Esophagus muscularis mucosa (tissue), 3 donors: ENCODE results near the gene PRKCB.

Experiments
- CTCF ChIP-seq, 3 experiments: fragments of 200-600 bp in 2 of 3; fragments of 450-650 bp in 1 of 3; sonication (generic) in 2 of 3; IDR thresholded peaks; one replicate each; pipeline ENCODE4 v1.5.1; 2017 to 2019; ENCODE audit warnings: antibody characterized with exemption in 3 of 3, mild to moderate bottlenecking in 2 of 3, moderate library complexity in 1 of 3
- POLR2A ChIP-seq: fragments of 450-650 bp; IDR thresholded peaks from one replicate; pipeline ENCODE4 v1.6.1; 2017; ENCODE audit warnings: antibody characterized with exemption, moderate library complexity, mild to moderate bottlenecking, low read depth
- POLR2AphosphoS5 ChIP-seq, 2 donors: sonication (generic); formaldehyde crosslinking; IDR thresholded peaks; one replicate each; pipeline ENCODE4 v1.6.1; 2017; ENCODE audit warnings: antibody characterized with exemption in 2 of 2

- TF ChIP-seq POLR2A, result no peak
- TF ChIP-seq POLR2AphosphoS5 (IDR thresholded peaks at IDR 0.05), result no peak
- no peak for TF ChIP-seq CTCF (IDR thresholded peaks at IDR 0.05)
Observed at GRCh38 chr16:23856251-23856709, 20.5 kb downstream of the PRKCB start.
